ENCODE measurements around the gene PRM3. TPM values are rescaled to one million over a fixed set of nuclear protein-coding genes. Genes with fewer than 3 reads are reported as not detected.

Gene PRM3
- total RNA-seq, 1 experiment from 2014 or later: not detected

DNA sequence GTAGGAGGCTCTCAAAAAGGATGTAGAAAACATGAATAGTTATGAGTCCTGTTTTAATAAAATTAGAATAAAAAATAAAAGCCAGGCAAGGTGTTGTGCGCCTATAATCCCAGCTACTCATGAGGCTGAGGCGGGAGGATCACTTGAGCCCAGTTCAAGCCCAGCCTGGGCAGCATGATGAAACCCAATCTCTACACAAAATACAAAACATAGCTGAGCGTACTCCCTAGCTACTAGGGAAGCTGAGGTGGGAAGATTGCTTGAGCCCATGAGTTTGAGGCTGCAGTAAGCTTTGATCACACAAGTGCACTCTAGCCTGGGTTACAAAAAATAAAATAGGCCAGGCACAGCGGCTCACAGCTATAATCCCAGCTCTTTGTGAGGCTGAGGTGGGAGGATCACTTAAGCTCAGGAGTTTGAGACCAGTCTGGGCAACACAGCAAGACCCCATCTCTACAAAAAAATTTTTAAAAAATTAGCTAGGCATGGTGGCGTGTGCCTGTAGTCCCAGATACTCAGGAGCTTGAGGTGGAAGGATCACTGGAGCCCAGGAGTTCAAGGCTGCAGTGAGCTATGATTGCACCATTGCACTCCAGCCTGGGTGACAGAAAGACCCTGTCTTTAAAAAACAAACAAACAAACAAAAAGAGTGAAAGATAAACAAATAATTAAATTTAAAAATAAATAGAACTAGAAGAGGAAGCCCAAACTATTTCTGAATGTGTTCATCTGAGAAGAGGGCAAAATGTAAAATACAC is 24.9 kb upstream of the PRM3 start:
- Mint-ChIP-seq H3K4me1 (ENCODE audit: low read depth, unreplicated experiment) (no peaks in the 10 kb centered on the region), H3K27me3 (ENCODE audit: insufficient read depth, unreplicated experiment) (no peaks in the 10 kb centered on the region), H3K27ac (ENCODE audit: unreplicated experiment) (no peak overlapping the region), H3K4me3 (ENCODE audit: unreplicated experiment) (no peak overlapping the region), H3K9me3 (ENCODE audit: unreplicated experiment) (no peaks in the 10 kb centered on the region), H3K36me3 (ENCODE audit: insufficient read depth, unreplicated experiment) (no peaks in the 10 kb centered on the region)
- ChIA-PET CTCF (interaction anchor here (1.2 kb wide), 1 partner anchor 43 kb away, joined by 5 read pairs; the partner anchor contains the start of gene SOCS1), POLR2A (interaction anchor here (0.6 kb wide), 1 partner anchor 36 kb away, joined by 8 read pairs; no protein-coding TSS in a partner anchor)
- Histone ChIP-seq H3K4me3 (ENCODE audit: low read depth, low read length) (no peak overlapping the region), H3K36me3 (ENCODE audit: control insufficient read depth, insufficient read depth, low read length) (no peaks in the 10 kb centered on the region), H3K4me1 (peaks cover 13% of the 10 kb centered on the region), H3K27me3 (replicated peaks; ENCODE audit: control insufficient read depth, insufficient read depth, low read length) (no peaks in the 10 kb centered on the region), H3K9me3 (no peaks in the 10 kb centered on the region)
- no peak for DNase-seq
- TF ChIP-seq, protein P1, sequence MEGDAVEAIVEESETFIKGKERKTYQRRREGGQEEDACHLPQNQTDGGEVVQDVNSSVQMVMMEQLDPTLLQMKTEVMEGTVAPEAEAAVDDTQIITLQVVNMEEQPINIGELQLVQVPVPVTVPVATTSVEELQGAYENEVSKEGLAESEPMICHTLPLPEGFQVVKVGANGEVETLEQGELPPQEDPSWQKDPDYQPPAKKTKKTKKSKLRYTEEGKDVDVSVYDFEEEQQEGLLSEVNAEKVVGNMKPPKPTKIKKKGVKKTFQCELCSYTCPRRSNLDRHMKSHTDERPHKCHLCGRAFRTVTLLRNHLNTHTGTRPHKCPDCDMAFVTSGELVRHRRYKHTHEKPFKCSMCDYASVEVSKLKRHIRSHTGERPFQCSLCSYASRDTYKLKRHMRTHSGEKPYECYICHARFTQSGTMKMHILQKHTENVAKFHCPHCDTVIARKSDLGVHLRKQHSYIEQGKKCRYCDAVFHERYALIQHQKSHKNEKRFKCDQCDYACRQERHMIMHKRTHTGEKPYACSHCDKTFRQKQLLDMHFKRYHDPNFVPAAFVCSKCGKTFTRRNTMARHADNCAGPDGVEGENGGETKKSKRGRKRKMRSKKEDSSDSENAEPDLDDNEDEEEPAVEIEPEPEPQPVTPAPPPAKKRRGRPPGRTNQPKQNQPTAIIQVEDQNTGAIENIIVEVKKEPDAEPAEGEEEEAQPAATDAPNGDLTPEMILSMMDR (IDR thresholded peaks at IDR 0.05; ENCODE audit: insufficient read depth in 1 of 2, low read depth in 1 of 2, low read length in 1 of 2, severe bottlenecking in 1 of 2, unreplicated experiment in 1 of 2): no peak
- intact Hi-C loops (cut with micrococcal nuclease; ENCODE audit: unreplicated experiment): no loop called here
- no TSS peak for BruUV-seq (replicated peaks)

DNA sequence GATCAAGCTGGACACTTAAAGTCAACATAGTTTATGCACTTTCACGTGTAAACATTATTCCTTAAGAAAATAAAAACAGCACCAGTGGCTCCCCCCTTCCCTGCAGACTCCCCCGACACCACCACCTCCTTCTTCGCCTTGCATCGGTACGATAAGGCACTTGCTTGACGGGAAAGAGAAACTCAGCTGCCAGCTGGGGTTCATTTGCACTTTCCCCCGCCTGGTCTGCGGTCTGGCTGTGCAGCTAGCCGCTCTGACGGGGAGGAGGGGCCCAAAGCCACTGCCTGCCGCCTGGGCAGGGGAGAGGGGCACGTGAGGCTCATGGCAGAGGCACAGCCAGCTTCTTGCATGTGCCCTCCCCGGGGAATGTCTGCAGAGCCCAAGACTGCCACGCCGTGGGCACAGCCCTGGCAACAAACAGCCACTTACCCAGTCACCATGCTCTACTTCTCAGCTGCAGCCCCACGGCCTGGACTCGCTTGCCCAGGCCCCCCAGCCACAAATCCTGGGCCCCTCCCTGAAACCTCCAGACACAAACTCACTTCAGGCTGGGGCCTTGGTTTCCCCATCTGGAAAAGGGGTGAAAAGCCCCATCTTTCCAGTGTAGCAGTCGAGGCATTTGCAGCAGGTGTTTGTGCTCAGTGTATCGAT is 24.2 kb upstream of the PRM3 start:
- DNase-seq: no peak
- CTCF ChIA-PET: no interaction called here
- intact Hi-C loops (cut with micrococcal nuclease; ENCODE audit: unreplicated experiment): no loop called here

More for the DNA sequence above, 24.2 kb upstream of the PRM3 start:
- no peaks in the 10 kb centered on the region for H3K9me3 Mint-ChIP-seq (ENCODE audit: unreplicated experiment)
- no peak overlapping the region for H3K4me3 Mint-ChIP-seq (ENCODE audit: unreplicated experiment)
- H3K36me3 ChIP-seq (ENCODE audit: control insufficient read depth, insufficient read depth, low read length): no peaks in the 10 kb centered on the region
- peaks cover 13% of the 10 kb centered on the region for H3K4me1 ChIP-seq
- H3K9me3 ChIP-seq: no peaks in the 10 kb centered on the region
- BruUV-seq (replicated peaks): no TSS peak
- TF ChIP-seq, protein P1 (IDR thresholded peaks at IDR 0.05; ENCODE audit: insufficient read depth in 1 of 2, low read depth in 1 of 2, low read length in 1 of 2, severe bottlenecking in 1 of 2, unreplicated experiment in 1 of 2): no peak
- H3K36me3 Mint-ChIP-seq (ENCODE audit: insufficient read depth, unreplicated experiment): no peaks in the 10 kb centered on the region
- no peak overlapping the region for H3K4me3 ChIP-seq (ENCODE audit: low read depth, low read length)
- H3K27me3 ChIP-seq (replicated peaks; ENCODE audit: control insufficient read depth, insufficient read depth, low read length): no peaks in the 10 kb centered on the region
- H3K27ac Mint-ChIP-seq (ENCODE audit: unreplicated experiment): no peak overlapping the region
- no peaks in the 10 kb centered on the region for H3K27me3 Mint-ChIP-seq (ENCODE audit: insufficient read depth, unreplicated experiment)
- POLR2A ChIA-PET: interaction anchor here (0.6 kb wide), 1 partner anchor 686 kb away, joined by 3 read pairs; no protein-coding TSS in a partner anchor
- H3K4me1 Mint-ChIP-seq (ENCODE audit: low read depth, unreplicated experiment): no peaks in the 10 kb centered on the region
